Measurements from ENCODE around the gene TMEM51.

TMEM51 gene

DNA sequence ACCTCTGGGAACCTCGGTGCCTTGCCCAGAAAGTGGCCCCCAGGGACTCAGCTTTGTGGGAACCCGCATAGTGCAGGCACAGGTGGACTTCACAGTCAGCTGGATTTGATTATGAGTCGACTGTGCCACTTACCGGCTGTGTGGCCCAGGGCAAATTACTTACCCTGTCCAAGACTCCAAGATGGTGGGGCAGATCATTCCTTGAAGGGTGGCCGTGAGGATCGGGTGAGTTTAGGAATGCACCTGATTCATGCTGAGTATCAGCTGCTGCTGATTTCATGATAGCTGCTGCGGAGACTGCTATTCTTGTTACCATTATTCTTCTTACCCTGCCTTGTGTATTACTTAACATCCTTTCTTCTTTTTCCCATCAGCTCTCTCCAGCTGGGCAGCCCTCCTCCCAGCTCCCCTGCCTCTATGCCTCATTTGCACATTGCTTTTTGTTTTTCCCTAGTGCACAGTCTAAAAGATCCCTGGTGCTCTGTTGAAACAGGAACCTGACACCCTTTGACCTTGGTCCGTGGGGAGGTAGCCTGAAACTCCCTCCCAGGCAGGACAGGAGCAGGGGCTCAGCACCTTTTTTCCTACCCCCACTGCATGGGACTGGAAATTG lies 53.0 kb downstream of the TMEM51 start:
- no peak for DNase-seq (ENCODE audit: low spot score)
- TF ChIP-seq, protein P1, sequence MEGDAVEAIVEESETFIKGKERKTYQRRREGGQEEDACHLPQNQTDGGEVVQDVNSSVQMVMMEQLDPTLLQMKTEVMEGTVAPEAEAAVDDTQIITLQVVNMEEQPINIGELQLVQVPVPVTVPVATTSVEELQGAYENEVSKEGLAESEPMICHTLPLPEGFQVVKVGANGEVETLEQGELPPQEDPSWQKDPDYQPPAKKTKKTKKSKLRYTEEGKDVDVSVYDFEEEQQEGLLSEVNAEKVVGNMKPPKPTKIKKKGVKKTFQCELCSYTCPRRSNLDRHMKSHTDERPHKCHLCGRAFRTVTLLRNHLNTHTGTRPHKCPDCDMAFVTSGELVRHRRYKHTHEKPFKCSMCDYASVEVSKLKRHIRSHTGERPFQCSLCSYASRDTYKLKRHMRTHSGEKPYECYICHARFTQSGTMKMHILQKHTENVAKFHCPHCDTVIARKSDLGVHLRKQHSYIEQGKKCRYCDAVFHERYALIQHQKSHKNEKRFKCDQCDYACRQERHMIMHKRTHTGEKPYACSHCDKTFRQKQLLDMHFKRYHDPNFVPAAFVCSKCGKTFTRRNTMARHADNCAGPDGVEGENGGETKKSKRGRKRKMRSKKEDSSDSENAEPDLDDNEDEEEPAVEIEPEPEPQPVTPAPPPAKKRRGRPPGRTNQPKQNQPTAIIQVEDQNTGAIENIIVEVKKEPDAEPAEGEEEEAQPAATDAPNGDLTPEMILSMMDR (IDR thresholded peaks at IDR 0.05; ENCODE audit: extremely low read depth, insufficient read depth, missing control alignments), result no peak
- in situ Hi-C loops (cut with MboI; ENCODE audit: low pct_unique_long_range_greater_than_20kb, low sequenced_read_pairs, unreplicated experiment), result no loop called here

DNA sequence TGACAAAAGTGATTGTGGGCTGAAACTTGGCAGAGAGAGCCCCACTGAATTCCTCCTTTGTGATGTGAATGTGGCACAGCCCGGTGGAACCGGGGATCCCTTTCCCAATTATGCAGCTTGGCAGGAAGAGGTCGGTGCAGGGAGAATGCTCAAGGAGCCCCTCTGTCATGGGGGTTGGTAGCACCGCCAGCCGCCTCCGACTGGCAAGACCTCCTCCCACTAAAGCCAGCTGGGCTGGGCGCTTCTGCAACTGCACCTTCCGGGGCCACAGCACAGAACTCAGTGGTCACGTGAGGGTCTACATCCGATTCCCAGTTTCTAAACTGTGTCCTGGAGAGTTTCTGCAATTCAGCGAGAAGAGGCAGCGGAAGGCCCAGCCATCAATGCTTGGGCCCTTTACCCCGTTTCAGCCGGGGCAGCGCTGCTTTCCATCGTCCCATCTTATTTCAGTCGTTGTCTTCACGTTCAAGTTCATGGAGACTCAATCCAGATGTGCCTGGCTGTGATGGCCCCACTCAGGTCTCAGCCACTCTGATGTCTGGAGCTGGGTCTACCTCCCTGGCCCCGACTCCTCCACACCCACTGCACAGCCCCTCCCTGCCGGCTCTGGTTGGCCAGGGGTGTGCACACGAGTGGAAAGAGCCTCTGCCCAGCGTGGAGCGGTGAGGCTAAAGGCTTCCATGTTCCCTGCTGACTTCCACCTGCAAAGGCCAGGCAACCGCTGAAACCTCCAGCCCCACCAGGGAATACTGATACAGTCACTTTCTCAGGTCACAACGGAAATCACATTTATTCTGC lies 53.7 kb downstream of the TMEM51 start:
- TF ChIP-seq, protein P1 (IDR thresholded peaks at IDR 0.05; ENCODE audit: extremely low read depth, insufficient read depth, missing control alignments), result no peak
- in situ Hi-C loops (cut with MboI; ENCODE audit: low pct_unique_long_range_greater_than_20kb, low sequenced_read_pairs, unreplicated experiment), result no loop called here
- no peak for DNase-seq (ENCODE audit: low spot score)

GRCh38 chr1:15207829-15208429 lies 54.4 kb downstream of the TMEM51 start:
- in situ Hi-C loops (cut with MboI; ENCODE audit: low pct_unique_long_range_greater_than_20kb, low sequenced_read_pairs, unreplicated experiment), result no loop called here
- no peak for DNase-seq (ENCODE audit: low spot score)
- TF ChIP-seq, protein P1 (IDR thresholded peaks at IDR 0.05; ENCODE audit: extremely low read depth, insufficient read depth, missing control alignments), result no peak

- in situ Hi-C loops (cut with MboI; ENCODE audit: low pct_unique_long_range_greater_than_20kb, low sequenced_read_pairs, unreplicated experiment), result no loop called here
- DNase-seq (ENCODE audit: low spot score), result no peak
- TF ChIP-seq, protein P1 (IDR thresholded peaks at IDR 0.05; ENCODE audit: extremely low read depth, insufficient read depth, missing control alignments), result no peak
These were observed 57.3 kb downstream of the TMEM51 start for GRCh38 chr1:15210651-15211375.

- no peak for DNase-seq (ENCODE audit: low spot score)
- in situ Hi-C loops (cut with MboI; ENCODE audit: low pct_unique_long_range_greater_than_20kb, low sequenced_read_pairs, unreplicated experiment), result no loop called here
- TF ChIP-seq, protein P1 (IDR thresholded peaks at IDR 0.05; ENCODE audit: extremely low read depth, insufficient read depth, missing control alignments), result no peak
These were observed 57.9 kb downstream of the TMEM51 start for GRCh38 chr1:15211424-15211823.

DNA sequence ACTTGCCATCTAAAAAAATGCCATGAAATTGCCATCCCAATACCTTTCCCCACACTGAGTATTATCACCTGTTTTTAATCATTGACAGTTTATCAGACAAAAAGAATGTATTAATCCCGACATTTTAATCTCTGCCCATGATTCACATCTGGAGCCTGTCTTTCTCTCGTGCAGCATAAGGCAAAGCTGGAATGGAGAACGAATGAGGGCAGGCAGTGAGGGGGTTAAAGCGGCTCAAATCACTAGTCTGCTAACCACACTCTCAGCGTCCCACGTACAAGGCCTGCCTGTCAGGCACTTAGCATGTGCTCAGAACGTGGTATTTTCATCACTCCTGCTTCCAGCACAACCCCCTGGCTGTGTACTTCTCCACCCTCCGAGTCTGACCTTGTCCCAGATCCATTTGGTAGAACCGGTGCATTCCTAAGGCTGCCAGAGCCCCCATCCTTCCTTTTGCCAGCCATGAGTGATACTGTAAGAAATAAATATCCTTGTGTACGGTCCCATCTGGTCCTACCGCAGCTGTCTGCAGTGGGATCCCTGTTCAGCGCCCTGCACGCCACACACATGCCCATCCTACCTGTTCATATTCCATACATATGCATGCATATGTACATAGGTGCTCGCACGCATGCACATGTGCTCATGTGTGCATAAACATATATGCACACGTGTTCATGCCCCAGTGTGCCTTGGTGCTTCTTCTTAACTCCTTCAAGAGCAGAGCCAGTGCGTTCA lies 58.8 kb downstream of the TMEM51 start:
- in situ Hi-C loops (cut with MboI; ENCODE audit: low pct_unique_long_range_greater_than_20kb, low sequenced_read_pairs, unreplicated experiment), result no loop called here
- TF ChIP-seq, protein P1 (IDR thresholded peaks at IDR 0.05; ENCODE audit: extremely low read depth, insufficient read depth, missing control alignments), result no peak
- no peak for DNase-seq (ENCODE audit: low spot score)

All from GM13977 (cell line).